Endothelial cell of umbilical vein (primary cell): ENCODE results near the gene DRC7. TPM values are rescaled to one million over a fixed set of nuclear protein-coding genes. Genes with fewer than 3 reads are reported as not detected.
A peak's percentile ranks its signal among the peaks of the same experiment; 100 is the strongest.

ENCODE experiments used
- BruUV-seq: library from RNA; stranded (reverse); fragments of 400-500 nt; replicated peaks from 2 replicates; lab custom pipeline; 2021; lab: Mats Ljungman, UMichigan
- CTCF ChIA-PET: fragments of 300-600, 350-600 bp; sonication (Branson Sonifier 250); formaldehyde crosslinking; loops from one replicate; lab custom pipeline; 2021; ENCODE audit warnings: antibody characterized with exemption, inconsistent platforms; lab: Charles Lee
- POLR2A ChIA-PET: fragments of 300-600, 350-600 bp; sonication (Branson Sonifier 250); formaldehyde crosslinking; loops from one replicate; lab custom pipeline; 2021; ENCODE audit warnings: antibody characterized with exemption, inconsistent platforms; lab: Charles Lee
- DNase-seq: peaks from one replicate; pipeline ENCODE4 v3.0.0-alpha.2; 2011; ENCODE audit warnings: low read depth, low spot score
- FAIRE-seq: peaks from 2 replicates; lab custom pipeline; 2011; peaks lifted over from hg19 to GRCh38; lab: Jason Lieb, UNC
- H2AFZ ChIP-seq: 2 replicates; pipeline ENCODE4 v1.6.0; 2012; ENCODE audit warnings: low read depth, low read length, control low read depth, inconsistent platforms
- H3K27ac ChIP-seq: 2 replicates; pipeline ENCODE4 v1.5.1; 2011; ENCODE audit warnings: low read depth, mild to moderate bottlenecking, control low read depth, low read length, moderate library complexity; ENCODE audit not compliant: insufficient read depth
- H3K27me3 ChIP-seq, 2 experiments: 2 replicates each; pipeline versions ENCODE4 v1.6.0 to v1.6.1; 2011; ENCODE audit warnings: low read length in 2 of 2, mixed read lengths in 1 of 2; ENCODE audit not compliant: control insufficient read depth in 2 of 2, insufficient read depth in 2 of 2
- H3K36me3 ChIP-seq, 2 experiments: 2 replicates in 1 of 2; 3 replicates in 1 of 2; pipeline ENCODE4 v1.5.1; 2011; ENCODE audit warnings: low read length in 2 of 2, mild to moderate bottlenecking in 1 of 2, moderate library complexity in 1 of 2; ENCODE audit not compliant: control insufficient read depth in 2 of 2, insufficient read depth in 2 of 2; ENCODE audit errors: extremely low read depth in 1 of 2
- H3K4me1 ChIP-seq: 3 replicates; pipeline ENCODE4 v1.5.1; 2011; ENCODE audit warnings: mild to moderate bottlenecking, low read length; ENCODE audit not compliant: control insufficient read depth, insufficient read depth; ENCODE audit errors: extremely low read depth
- H3K4me2 ChIP-seq: 2 replicates; pipeline ENCODE4 v1.6.1; 2011; ENCODE audit warnings: low read length, control low read depth, mixed read lengths; ENCODE audit not compliant: insufficient read depth
- H3K4me3 ChIP-seq, 3 experiments: fragments of 200-600 bp in 1 of 3; sonication (generic), shearing (Covaris generic) in 1 of 3; replicated peaks in 1 of 3; 2 replicates each; pipeline ENCODE4 v1.5.1; 2011 to 2016; ENCODE audit warnings: control low read depth in 3 of 3, low read length in 3 of 3, mild to moderate bottlenecking in 2 of 3, inconsistent platforms in 1 of 3, low read depth in 1 of 3, moderate library complexity in 1 of 3; ENCODE audit not compliant: insufficient read depth in 1 of 3
- H3K79me2 ChIP-seq: 2 replicates; pipeline ENCODE4 v1.6.0; 2012; ENCODE audit warnings: low read length, inconsistent platforms; ENCODE audit not compliant: control insufficient read depth, insufficient read depth
- H3K9ac ChIP-seq: replicated peaks from 2 replicates; pipeline ENCODE3; 2011; ENCODE audit warnings: low read length, control low read depth; ENCODE audit not compliant: insufficient read depth; ENCODE audit errors: extremely low read depth
- H3K9me1 ChIP-seq: replicated peaks from 3 replicates; pipeline ENCODE4 v1.6.0; 2011; ENCODE audit warnings: mild to moderate bottlenecking, low read length; ENCODE audit not compliant: control insufficient read depth, insufficient read depth; ENCODE audit errors: extremely low read depth
- H3K9me3 ChIP-seq: replicated peaks from 2 replicates; pipeline ENCODE4 v1.5.1; 2012; ENCODE audit warnings: low read length, inconsistent platforms; ENCODE audit not compliant: control insufficient read depth, insufficient read depth
- H4K20me1 ChIP-seq: replicated peaks from 2 replicates; pipeline ENCODE3; 2011; ENCODE audit warnings: mild to moderate bottlenecking, low read length; ENCODE audit not compliant: control insufficient read depth, insufficient read depth; ENCODE audit errors: extremely low read depth
- JUN ChIP-seq: IDR thresholded peaks from 2 replicates; pipeline ENCODE4 v1.6.1; 2011; ENCODE audit warnings: borderline replicate concordance, low read depth; ENCODE audit not compliant: insufficient read length, insufficient read depth
- POLR2AphosphoS5 ChIP-seq: IDR thresholded peaks from 2 replicates; pipeline ENCODE4 v1.6.1; 2012; ENCODE audit warnings: low read depth, mild to moderate bottlenecking, control low read depth, low read length, moderate library complexity; ENCODE audit not compliant: insufficient read depth
- dilution Hi-C: fragments of 300-500 bp; cut with MboI; formaldehyde crosslinking; loops from one replicate; pipeline ENCODE4 v1.15.0; 2019; ENCODE audit warnings: low sequenced_read_pairs; ENCODE audit not compliant: extremely low pct_ligation_motif_present
- intact Hi-C: fragments of 100-400 bp; cut with micrococcal nuclease; formaldehyde crosslinking; loops from one replicate; pipeline ENCODE4 v1.10.0; 2022
- polyA plus RNA-seq, 4 experiments: library from polyadenylated mRNA; depleted of rRNA in 3 of 4; stranded (reverse) in 3 of 4; unstranded in 1 of 4; fragments of >200 nt; gene quantifications; 2 replicates each; pipeline versions ENCODE4 v1.2.1 to v1.2.3, GENCODE V29; 2011 to 2012; ENCODE audit warnings: missing spikeins in 1 of 4
- total RNA-seq: library from RNA; stranded (reverse); gene quantifications from 2 replicates; pipeline ENCODE4 v1.2.3, GENCODE V29; 2021

DRC7 gene
- total and polyA plus RNA-seq, 2 donors (not counting 3 experiments of a cell fraction or from before 2014, with no cell fraction given): 0.13 to 0.77 TPM

GRCh38 chr16:57653936-57654335 is 40.7 kb upstream of the DRC7 start:
- no peak for TF ChIP-seq JUN
- peak; percentile 69 for TF ChIP-seq POLR2AphosphoS5
- ChIA-PET POLR2A (interaction anchor here (1.2 kb wide), 1 partner anchor 17 kb away, joined by 3 read pairs; no protein-coding TSS in a partner anchor), CTCF (interaction anchor here (0.7 to 3.9 kb wide), 11 partner anchors 10 to 81 kb away, joined by 3 to 36 read pairs (median 4); partner anchors contain the start of gene ADGRG1)
- H3K9me1 ChIP-seq: no peaks in the 10 kb centered on the region
- FAIRE-seq: peak; percentile 86
- peak overlapping the region; percentile 28 for H3K27ac ChIP-seq
- intact Hi-C loops: no loop called here
- peaks cover 20% of the 10 kb centered on the region for H3K4me1 ChIP-seq
- no peaks in the 10 kb centered on the region for H3K27me3 ChIP-seq
- no TSS peak for BruUV-seq
- H4K20me1 ChIP-seq: no peaks in the 10 kb centered on the region
- peak overlapping the region; percentile 16 for H3K9ac ChIP-seq
- H3K36me3 ChIP-seq: peaks cover 3 to 9% of the 10 kb centered on the region in 2 experiments
- H3K9me3 ChIP-seq: no peaks in the 10 kb centered on the region
- peaks cover 1% of the 10 kb centered on the region for H3K79me2 ChIP-seq
- no peak overlapping the region for H3K4me2 ChIP-seq
- dilution Hi-C loops: no loop called here
- H3K4me3 ChIP-seq: no peak overlapping the region
- peak overlapping the region; percentile 27 for H2AFZ ChIP-seq
- peak; percentile 70 for DNase-seq

- FAIRE-seq (no peak), DNase-seq (no peak)
- no peak overlapping the region for H3K9ac ChIP-seq
- H4K20me1 ChIP-seq: no peaks in the 10 kb centered on the region
- dilution Hi-C loops: no loop called here
- CTCF ChIA-PET: interaction anchor here (1.5 kb wide), 1 partner anchor 56 kb away, joined by 4 read pairs; no protein-coding TSS in a partner anchor
- H3K79me2 ChIP-seq: no peaks in the 10 kb centered on the region
- no peaks in the 10 kb centered on the region for H3K9me3 ChIP-seq
- POLR2A ChIA-PET: no interaction called here
- H2AFZ ChIP-seq: no peak overlapping the region
- peaks cover 20% of the 10 kb centered on the region for H3K4me1 ChIP-seq
- intact Hi-C loops: no loop called here
- H3K9me1 ChIP-seq: no peaks in the 10 kb centered on the region
- BruUV-seq: no TSS peak
- H3K4me3 ChIP-seq: no peak overlapping the region
- no peak for TF ChIP-seq JUN
- no peak overlapping the region for H3K27ac ChIP-seq
- H3K36me3 ChIP-seq: peaks cover 4% of the 10 kb centered on the region in 2 experiments
- H3K4me2 ChIP-seq: no peak overlapping the region
- no peaks in the 10 kb centered on the region for H3K27me3 ChIP-seq
Measured at GRCh38 chr16:57656342-57656955, 38.2 kb upstream of the DRC7 start.
